CD14-positive monocyte (primary cell): ENCODE data around the gene ARL5B. TPM values are rescaled to one million over a fixed set of nuclear protein-coding genes. Genes with fewer than 3 reads are reported as not detected.

Experiments
- DNase-seq, 3 donors: peaks; one replicate each; pipeline ENCODE4 v3.0.0-alpha.2; 2011 to 2022
- H2AFZ ChIP-seq: 2 replicates; pipeline ENCODE4 v1.6.0; 2012; ENCODE audit warnings: mild to moderate bottlenecking, low read depth, low read length, inconsistent platforms; ENCODE audit not compliant: insufficient read depth, poor library complexity, severe bottlenecking
- H3K27ac ChIP-seq, 2 donors: 1 replicate in 1 of 2; 2 replicates in 1 of 2; pipeline ENCODE4 v1.5.1; 2012 to 2013; ENCODE audit warnings: low read length in 2 of 2, control low read depth in 1 of 2, inconsistent platforms in 1 of 2, low read depth in 1 of 2, mild to moderate bottlenecking in 1 of 2
- H3K27me3 ChIP-seq, 2 donors: one replicate each; pipeline versions ENCODE4 v1.6.0 to v1.6.1; 2011 to 2013; ENCODE audit warnings: low read length in 2 of 2; ENCODE audit not compliant: control insufficient read depth in 2 of 2, insufficient read depth in 2 of 2
- H3K36me3 ChIP-seq, 2 donors: replicated peaks in 1 of 2; 1 replicate in 1 of 2; 2 replicates in 1 of 2; pipeline versions ENCODE4 v1.5.1 to v1.6.1; 2012 to 2013; ENCODE audit warnings: low read length in 2 of 2, control low read depth in 1 of 2, inconsistent platforms in 1 of 2, mild to moderate bottlenecking in 1 of 2; ENCODE audit not compliant: insufficient read depth in 2 of 2, control insufficient read depth in 1 of 2
- H3K4me1 ChIP-seq, 2 donors: 1 replicate in 1 of 2; 2 replicates in 1 of 2; pipeline versions ENCODE4 v1.5.1 to v1.6.1; 2012 to 2013; ENCODE audit warnings: low read length in 2 of 2, control low read depth in 1 of 2, inconsistent platforms in 1 of 2, mild to moderate bottlenecking in 1 of 2, moderate library complexity in 1 of 2; ENCODE audit not compliant: insufficient read depth in 2 of 2, control insufficient read depth in 1 of 2
- H3K4me2 ChIP-seq: replicated peaks from 2 replicates; pipeline ENCODE3; 2012; ENCODE audit warnings: low read length, moderate library complexity, mild to moderate bottlenecking; ENCODE audit not compliant: poor library complexity, severe bottlenecking; ENCODE audit errors: extremely low read depth
- H3K4me3 ChIP-seq, 3 experiments: fragments of 200-600 bp in 1 of 3; sonication (generic) in 1 of 3; replicated peaks in 1 of 3; 1 replicate in 2 of 3; 2 replicates in 1 of 3; pipeline ENCODE4 v1.5.1; 2011 to 2013; ENCODE audit warnings: low read length in 3 of 3, mild to moderate bottlenecking in 3 of 3, control low read depth in 2 of 3, low read depth in 2 of 3, inconsistent platforms in 1 of 3, moderate library complexity in 1 of 3
- H3K79me2 ChIP-seq: 2 replicates; pipeline ENCODE4 v1.6.0; 2012; ENCODE audit warnings: mild to moderate bottlenecking, control low read depth, inconsistent platforms, low read length, moderate library complexity; ENCODE audit not compliant: insufficient read depth
- H3K9ac ChIP-seq: 2 replicates; pipeline ENCODE4 v1.6.0; 2017; ENCODE audit warnings: low read length, mild to moderate bottlenecking; ENCODE audit not compliant: insufficient read depth, poor library complexity, severe bottlenecking
- H3K9me3 ChIP-seq, 2 donors: replicated peaks in 1 of 2; 1 replicate in 1 of 2; 2 replicates in 1 of 2; pipeline versions ENCODE4 v1.5.1 to v1.6.1; 2012 to 2013; ENCODE audit warnings: low read length in 2 of 2, control low read depth in 1 of 2; ENCODE audit not compliant: control insufficient read depth in 1 of 2, insufficient read depth in 1 of 2
- H4K20me1 ChIP-seq: 2 replicates; pipeline ENCODE4 v1.6.0; 2012; ENCODE audit warnings: mild to moderate bottlenecking, low read length, control low read depth, moderate library complexity; ENCODE audit not compliant: insufficient read depth
- H3K27ac Mint-ChIP-seq, 7 donors: one replicate each; pipeline ENCODE4 v1.8.0; 2020; ENCODE audit warnings: mild to moderate bottlenecking in 7 of 7, mixed read lengths in 7 of 7, moderate library complexity in 6 of 7, inconsistent platforms in 2 of 7
- H3K27me3 Mint-ChIP-seq, 3 donors: one replicate each; pipeline ENCODE4 v1.8.0; 2021 to 2022; ENCODE audit warnings: low read depth in 3 of 3, mild to moderate bottlenecking in 3 of 3, mixed read lengths in 3 of 3, moderate library complexity in 3 of 3, inconsistent platforms in 1 of 3
- H3K36me3 Mint-ChIP-seq, 2 donors: one replicate each; pipeline ENCODE4 v1.8.0; 2020; ENCODE audit warnings: mixed read lengths in 2 of 2, inconsistent platforms in 1 of 2, mild to moderate bottlenecking in 1 of 2
- H3K4me1 Mint-ChIP-seq: one replicate; pipeline ENCODE4 v1.8.0; 2020; ENCODE audit warnings: mild to moderate bottlenecking, mixed read lengths
- H3K4me3 Mint-ChIP-seq, 2 donors: one replicate each; pipeline ENCODE4 v1.8.0; 2020; ENCODE audit warnings: mild to moderate bottlenecking in 2 of 2, mixed read lengths in 2 of 2, moderate library complexity in 1 of 2
- H3K9me3 Mint-ChIP-seq, 7 donors: one replicate each; pipeline ENCODE4 v1.8.0; 2020 to 2022; ENCODE audit warnings: mixed read lengths in 7 of 7, mild to moderate bottlenecking in 6 of 7, moderate library complexity in 6 of 7, inconsistent platforms in 2 of 7
- CTCF ChIP-seq: fragments of 200-600 bp; IDR thresholded peaks from one replicate; pipeline ENCODE4 v1.8.0; 2022; ENCODE audit warnings: antibody characterized with exemption, mild to moderate bottlenecking
- WGBS: methylation state at CpG from one replicate; pipeline ENCODE4 v1.1.5; 2013; ENCODE audit warnings: missing lambda C conversion rate; ENCODE audit not compliant: insufficient coverage; 5-methylcytosine and 5-hydroxymethylcytosine counted together
- intact Hi-C, 2 donors: fragments of 100-400 bp; cut with micrococcal nuclease; formaldehyde crosslinking; loops; one replicate each; pipeline versions ENCODE4 v1.15.0 to v1.15.1; 2023
- polyA plus RNA-seq, 3 donors: library from polyadenylated mRNA; depleted of rRNA in 1 of 3; unstranded in 2 of 3; stranded (reverse) in 1 of 3; fragments of 300-500 nt in 2 of 3; fragments of >200 nt in 1 of 3; fragmentation: Illumina TruSeq in 2 of 3; gene quantifications; 1 replicate in 2 of 3; 2 replicates in 1 of 3; pipeline ENCODE4 v1.2.3, GENCODE V29; 2012 to 2021

The ARL5B gene
- polyA plus RNA-seq, 3 donors: 1.3 to 14.4 (median 1.4) TPM

- H4K20me1 ChIP-seq: peaks cover 51% of the 10 kb centered on the region
- H3K4me1 Mint-ChIP-seq: peaks cover 24% of the 10 kb centered on the region
These were observed 5.7 kb downstream of the ARL5B start for GRCh38 chr10:18664841-18665478.

More at GRCh38 chr10:18664841-18665478, 5.7 kb downstream of the ARL5B start:
- H3K27me3 ChIP-seq: no peaks in the 10 kb centered on the region
- DNase-seq: no peak
- peaks cover 25 to 28% of the 10 kb centered on the region in 2 donors for H3K36me3 ChIP-seq
- H2AFZ ChIP-seq: no peak overlapping the region
- intact Hi-C loops: no loop called here
- 80% methylated on average over 2 of the region's 2 CpGs for WGBS
- no peak overlapping the region for H3K4me3 ChIP-seq
- peaks cover 8 to 22% of the 10 kb centered on the region in 2 donors for H3K4me1 ChIP-seq
- H3K9me3 ChIP-seq: no peaks in the 10 kb centered on the region
- no peak for TF ChIP-seq CTCF
- Mint-ChIP-seq H3K4me3 (no peak overlapping the region), H3K9me3 (peaks cover 0 to 1% (median 0%) of the 10 kb centered on the region in 7 donors), H3K36me3 (peaks cover 23 to 31% of the 10 kb centered on the region in 2 donors), H3K27me3 (peaks cover 0 to 1% (median 0%) of the 10 kb centered on the region in 3 donors), H3K27ac (peak overlapping the region in 1 of 7 donors; percentile 36)
- H3K79me2 ChIP-seq: peaks cover 74% of the 10 kb centered on the region
- no peak overlapping the region for H3K27ac ChIP-seq
- H3K4me2 ChIP-seq: no peak overlapping the region
- H3K9ac ChIP-seq: no peak overlapping the region
